ENCODE results near the gene SPATC1L.

Gene SPATC1L

GRCh38 chr21:46160907-46161632 is 23.2 kb downstream of the SPATC1L start:
- DNase-seq = no peak

GRCh38 chr21:46160657-46160906 is 23.7 kb downstream of the SPATC1L start:
- no peak for DNase-seq

- DNase-seq = no peak
These were observed 24.2 kb downstream of the SPATC1L start for GRCh38 chr21:46159841-46160656.

DNA sequence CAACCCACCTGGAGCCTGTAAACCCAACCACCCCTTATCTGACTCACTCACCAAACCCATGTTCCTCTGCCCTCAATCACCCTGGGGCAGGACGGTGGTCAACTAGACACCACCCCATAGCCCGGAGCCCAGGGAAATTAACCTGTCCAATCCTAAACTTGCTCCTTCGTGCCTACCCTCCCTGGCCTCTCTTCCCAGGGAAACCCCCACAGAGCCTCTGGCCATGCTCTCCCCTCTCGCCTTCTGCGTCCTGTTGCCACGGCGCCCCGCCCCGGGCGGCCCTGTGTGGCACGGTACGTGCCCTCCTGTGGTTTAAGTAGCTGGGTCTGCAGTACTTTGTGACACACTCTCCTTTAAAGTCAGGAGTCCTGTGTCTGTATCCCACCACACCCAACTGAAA is 24.9 kb downstream of the SPATC1L start:
- no peak for DNase-seq

DNA sequence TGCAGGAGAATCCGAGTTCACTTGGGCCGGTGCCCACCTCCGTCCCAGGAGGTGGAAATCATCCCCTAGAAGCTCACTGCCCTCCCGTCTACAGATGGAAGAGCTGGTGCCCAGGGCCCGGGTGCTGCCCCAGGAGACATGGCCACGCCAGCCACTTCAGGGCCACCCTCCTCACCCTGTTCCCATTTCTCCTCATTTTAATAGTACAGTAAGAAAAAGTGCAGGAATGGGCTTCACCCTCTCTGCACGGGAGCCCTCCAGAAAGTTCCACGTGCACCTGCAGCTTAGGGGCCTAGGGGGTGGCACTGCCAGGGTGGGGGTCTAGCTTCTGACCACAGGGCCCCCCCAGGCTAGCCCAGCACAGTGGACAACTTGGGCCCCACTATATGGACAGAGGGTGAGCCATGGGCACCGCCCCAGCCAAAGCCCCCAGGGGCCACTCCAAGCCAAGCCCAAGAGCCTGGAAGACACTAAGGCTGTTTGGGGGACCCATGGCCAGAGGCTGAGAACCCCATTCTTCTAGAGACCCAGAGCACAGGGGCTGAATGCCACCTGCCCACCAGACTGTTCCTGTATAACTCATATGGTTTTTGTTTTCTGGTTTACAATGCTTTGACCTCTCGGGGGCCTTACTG is 25.5 kb downstream of the SPATC1L start:
- no peak for DNase-seq

GRCh38 chr21:46157987-46158451 is 26.2 kb downstream of the SPATC1L start:
- DNase-seq = no peak

GRCh38 chr21:46157396-46157986 is 26.8 kb downstream of the SPATC1L start:
- DNase-seq = no peak

- no peak for DNase-seq
These were observed 27.6 kb downstream of the SPATC1L start for GRCh38 chr21:46156678-46157077.

DNA sequence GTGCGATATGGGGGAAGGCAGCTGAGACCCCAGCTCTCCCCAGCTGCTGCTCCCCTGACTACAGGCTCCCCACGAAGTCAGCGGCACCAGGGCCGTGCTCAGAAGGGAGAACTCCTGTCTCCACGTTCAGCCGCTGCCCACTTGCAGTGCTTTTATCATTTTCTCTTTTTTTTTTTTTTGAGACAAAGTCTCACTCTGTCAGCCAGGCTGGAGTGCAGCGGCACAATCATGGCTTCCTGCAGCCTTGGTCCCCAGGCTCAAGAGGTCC is 27.9 kb downstream of the SPATC1L start:
- DNase-seq = no peak

- DNase-seq = no peak
These were observed 28.5 kb downstream of the SPATC1L start, which contains the start of gene FTCD for GRCh38 chr21:46155514-46156377. TSS of gene FTCD (minus strand) at chr21:46155579. CDS start at chr21:46155523, 56 bp downstream.

GRCh38 chr21:46154955-46155513 is 29.2 kb downstream of the SPATC1L start:
- no peak for DNase-seq

DNA sequence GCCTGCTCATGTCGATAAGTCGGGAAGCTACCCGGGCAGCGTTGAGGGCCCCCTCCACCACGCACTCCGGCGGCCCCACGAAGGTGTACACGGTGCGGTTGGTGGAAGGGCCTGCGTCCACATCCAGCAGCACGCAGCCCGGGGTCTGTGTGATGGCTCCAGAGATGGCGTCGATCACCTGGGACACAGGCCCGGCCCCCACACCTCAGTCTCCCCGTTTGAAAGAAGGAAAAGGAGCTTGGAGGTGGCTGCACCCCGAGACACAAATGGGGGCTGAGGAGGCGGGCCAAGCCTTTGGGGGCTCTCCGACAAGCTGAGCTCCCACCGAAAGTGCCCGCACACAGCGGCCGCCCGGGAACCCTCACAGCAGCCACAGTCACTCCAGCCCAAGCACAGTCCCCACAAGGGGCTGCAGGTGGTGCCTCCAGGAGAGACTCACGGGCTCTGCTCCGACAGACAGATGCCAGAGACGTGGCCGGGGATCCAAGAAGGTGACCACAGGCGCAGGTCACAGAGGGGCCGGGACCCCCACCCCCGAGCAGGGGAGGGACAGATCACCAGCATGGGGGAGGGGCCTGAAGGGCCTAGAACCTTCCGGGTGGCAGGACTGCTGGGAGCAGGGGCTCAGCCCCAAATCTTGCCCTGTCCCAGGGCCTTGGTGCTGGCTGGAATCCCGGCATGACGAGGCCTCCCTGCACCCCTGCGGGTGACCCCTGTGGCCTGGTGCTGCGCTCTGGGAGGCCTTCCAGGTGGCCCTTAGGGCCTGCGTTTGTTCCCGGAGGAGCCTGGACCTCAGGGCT is 29.9 kb downstream of the SPATC1L start:
- no peak for DNase-seq

GRCh38 chr21:46153247-46154154 is 30.8 kb downstream of the SPATC1L start:
- DNase-seq = peak; percentile 87

DNA sequence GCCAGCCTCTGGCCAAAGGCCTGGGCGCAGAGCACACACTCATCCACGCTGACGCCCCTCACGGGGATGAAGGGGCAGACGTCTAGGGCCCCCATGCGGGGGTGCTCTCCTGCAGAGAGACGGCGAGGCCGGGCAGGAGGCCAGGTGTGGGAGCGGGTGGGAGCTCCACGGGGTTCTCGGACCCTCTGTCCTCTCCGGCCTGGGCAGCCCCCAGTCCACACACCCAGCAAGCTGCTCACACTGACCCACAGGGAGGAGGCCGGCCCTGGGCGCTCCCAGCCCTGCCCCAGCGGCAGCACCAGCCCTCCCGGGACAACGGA is 31.4 kb downstream of the SPATC1L start:
- DNase-seq = no peak

- no peak for DNase-seq
These were observed 32.0 kb downstream of the SPATC1L start for GRCh38 chr21:46151989-46152926.

- DNase-seq = no peak
These were observed 32.8 kb downstream of the SPATC1L start for GRCh38 chr21:46151261-46151988.

DNA sequence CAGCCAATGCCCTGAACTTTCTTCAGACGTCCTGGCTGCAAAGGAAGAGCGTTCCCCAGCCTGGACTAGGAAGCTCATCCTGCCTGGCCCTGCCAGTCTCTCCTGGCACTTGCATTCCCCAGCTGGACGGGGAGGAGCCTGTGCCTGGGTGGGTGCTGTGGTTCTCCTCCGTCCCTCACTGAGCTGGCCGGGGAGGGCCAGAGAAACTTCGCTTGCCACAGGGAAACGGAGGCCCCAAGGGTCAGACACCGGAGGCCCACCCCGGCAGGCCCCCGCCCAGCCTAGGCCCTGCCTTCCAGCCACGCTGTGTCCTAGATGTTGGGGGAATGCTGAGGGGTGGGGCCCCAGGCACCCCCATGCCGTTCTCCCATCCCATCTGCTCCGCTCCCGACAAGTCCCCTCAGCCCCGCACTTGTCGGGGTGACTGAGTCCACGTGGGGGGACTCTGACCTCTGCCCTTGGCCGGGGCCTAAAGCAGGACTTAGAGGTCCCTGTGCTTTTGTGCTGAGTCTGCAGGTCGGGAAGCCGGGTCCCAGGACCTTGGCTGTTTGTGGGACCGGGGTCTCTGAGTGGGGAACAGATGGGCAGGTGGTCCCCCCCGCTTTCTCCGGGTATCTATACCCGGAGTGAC is 33.7 kb downstream of the SPATC1L start:
- DNase-seq = no peak

- DNase-seq = no peak
These were observed 34.2 kb downstream of the SPATC1L start for GRCh38 chr21:46150073-46150472.
